ENCODE measurements around the gene GCK.

GCK gene

GRCh38 chr7:44155191-44156185 lies 33.8 kb downstream of the GCK start:
- DNase-seq = no peak

GRCh38 chr7:44154703-44155102 lies 34.5 kb downstream of the GCK start:
- DNase-seq = no peak

- no peak for DNase-seq
Measured at GRCh38 chr7:44153948-44154335, 35.3 kb downstream of the GCK start.

GRCh38 chr7:44152971-44153947 lies 36.0 kb downstream of the GCK start:
- DNase-seq = no peak

DNA sequence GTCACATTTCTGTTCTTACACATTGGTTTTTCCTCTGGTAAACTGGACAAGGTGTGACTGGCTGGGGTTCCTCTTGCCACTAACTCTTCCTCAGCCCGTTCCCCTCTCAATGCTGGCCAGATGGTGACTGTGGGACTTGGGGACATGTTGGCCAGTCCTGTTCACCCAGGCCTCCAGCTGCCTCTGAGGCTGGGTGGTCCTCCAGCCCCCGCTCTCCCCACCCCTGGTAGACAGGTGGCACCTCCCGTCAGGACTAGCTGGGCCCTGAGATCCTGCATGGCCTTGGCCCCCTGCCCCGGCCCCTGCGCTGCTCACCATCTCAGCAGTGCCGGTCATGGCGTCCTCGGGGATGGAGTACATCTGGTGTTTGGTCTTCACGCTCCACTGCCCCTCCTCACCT lies 37.3 kb downstream of the GCK start:
- DNase-seq = no peak

DNA sequence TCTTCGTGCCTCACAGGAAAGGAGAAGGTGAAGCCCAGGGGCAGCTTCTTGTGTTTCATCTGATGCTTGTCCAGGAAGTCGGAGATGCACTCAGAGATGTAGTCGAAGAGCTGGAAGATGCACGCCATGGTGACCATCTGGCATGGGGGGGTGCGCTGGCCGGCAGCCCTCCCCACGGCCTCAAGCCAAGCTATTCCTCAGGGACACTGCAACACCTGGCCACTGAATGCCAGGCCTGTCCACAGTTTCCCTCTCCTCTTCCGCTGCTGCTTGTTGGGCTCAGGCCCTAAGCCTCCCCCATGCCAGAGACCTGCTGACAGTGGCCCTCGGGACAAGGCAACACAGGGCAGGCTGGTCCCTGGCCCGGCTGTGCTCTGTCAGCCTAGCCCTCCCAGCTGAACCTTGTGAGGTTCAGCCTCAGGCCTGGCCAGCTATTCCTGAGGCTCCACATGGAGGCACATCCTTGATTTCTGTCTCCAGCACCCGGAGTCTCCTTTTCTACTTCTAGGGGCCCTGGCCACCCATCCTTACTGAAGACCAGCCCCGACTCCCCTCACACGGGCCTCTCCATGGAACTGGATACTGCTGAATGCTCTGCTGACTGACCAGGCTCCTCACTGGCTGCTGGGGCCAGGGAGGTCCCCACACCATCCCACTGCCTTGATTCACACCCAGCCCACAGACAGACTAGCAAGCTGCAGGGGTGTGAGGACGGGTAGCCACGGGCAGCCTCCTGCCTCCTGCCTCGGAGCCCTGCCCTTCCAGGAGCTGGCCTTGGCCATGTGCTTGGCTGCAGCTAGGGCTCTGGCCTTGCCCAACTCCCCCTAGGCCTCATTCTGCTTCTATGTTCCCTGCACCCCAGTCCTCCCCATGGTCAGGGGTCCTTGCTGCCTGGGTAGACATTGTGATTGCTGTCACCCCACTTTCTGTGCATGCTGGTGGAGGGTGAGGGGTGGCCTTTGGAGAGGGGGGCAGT lies 38.0 kb downstream of the GCK start:
- no peak for DNase-seq

DNA sequence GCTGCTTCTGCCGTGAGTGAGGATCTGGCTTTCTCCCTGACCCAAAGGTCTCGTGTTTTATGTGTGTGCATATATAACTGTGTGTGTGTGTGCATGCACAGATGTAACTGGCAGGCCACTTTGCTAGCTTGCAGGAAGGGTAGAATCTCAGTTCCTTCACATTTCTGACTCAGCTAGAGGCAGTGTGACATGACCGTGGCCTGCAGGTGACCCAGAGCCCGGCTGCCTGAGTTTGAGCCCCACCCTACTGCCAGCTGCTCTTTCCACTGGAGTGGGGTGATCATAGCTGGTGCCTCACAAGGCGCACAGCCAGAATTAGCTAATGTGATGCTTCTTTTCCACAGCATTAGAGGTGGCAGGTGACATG lies 38.8 kb downstream of the GCK start:
- DNase-seq = no peak

DNA sequence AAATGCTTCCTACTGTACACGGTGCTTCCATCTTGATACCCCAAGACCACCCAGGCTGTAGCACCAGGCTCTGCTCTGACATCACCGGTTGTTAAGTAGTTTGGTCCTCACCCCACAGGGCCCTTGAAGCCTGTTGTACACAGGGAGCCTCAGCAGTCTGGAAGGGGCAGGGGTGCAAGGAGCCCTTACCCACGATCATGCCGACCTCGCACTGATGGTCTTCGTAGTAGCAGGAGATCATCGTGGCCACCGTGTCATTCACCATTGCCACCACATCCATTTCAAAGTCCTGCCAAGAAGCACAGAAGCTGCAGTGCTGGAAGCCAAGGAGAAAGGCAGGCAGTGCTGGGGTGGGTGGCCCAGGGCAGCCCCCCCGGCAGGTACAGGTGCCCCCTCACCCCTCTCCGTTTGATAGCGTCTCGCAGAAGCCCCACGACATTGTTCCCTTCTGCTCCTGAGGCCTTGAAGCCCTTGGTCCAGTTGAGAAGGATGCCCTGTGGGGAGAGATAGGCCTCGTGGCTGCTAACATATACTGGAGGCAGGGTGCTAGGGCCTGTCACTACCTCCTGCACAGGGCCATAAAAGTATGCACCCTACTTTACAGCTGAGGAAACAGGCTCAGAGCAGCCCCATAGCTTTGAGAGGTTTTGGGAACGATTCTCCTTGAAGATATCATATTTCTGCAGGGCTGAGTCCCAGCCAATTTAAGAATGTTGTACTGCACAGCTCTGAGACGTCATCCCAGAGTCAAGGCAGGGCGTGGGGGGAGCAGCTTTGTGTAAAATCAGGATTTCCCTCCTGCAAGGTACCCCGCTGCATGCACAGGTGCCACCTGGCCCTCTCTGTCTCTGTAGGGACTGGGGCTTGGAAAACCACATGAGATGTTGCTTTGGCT lies 39.4 kb downstream of the GCK start:
- no peak for DNase-seq

DNA sequence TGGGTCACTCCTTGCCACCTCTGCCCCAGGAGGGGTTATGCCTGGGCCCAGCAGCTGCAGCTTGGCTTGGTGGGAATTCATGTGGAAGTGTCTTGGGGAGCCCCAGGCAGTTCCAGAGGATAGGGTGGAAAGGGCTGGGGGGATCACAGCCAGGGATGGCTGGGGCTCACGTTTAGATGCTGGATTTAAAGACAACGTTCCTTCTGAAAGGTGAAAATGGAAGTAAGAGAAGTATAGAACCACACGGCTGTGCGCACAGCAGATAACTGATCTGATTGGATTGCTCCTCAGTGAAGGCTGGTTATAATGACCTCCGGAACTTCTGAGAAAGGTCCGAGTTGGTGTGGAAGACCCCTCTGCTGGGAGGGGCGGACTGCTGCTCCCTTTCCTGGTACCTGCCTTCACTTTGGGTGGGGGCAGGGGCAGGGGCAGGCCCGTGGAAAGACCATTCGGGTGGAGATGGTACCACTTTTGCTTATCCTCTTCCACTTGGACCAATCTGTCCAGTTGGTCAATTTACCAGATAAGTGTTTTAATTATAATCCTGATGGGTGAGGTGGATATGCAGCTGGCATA lies 40.2 kb downstream of the GCK start:
- DNase-seq = no peak

DNA sequence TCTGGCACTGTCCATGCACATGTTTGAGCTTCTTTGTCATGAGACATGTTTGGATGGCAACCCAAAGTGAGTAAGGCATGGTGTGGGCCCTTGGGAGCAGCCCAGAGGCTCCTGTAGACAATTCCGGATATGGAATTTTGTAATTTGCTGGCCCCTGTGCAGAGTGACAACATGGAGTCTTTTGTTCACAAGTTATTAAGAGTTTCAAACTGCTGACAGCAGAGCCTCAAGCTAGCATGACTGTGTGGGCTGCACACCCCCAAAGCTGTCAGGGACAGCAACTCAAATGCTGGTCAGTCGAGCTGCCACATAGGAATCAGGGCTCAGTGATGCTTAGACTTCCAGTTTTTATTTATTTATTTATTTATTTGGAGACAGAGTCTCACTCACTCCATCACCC lies 41.1 kb downstream of the GCK start:
- no peak for DNase-seq

DNA sequence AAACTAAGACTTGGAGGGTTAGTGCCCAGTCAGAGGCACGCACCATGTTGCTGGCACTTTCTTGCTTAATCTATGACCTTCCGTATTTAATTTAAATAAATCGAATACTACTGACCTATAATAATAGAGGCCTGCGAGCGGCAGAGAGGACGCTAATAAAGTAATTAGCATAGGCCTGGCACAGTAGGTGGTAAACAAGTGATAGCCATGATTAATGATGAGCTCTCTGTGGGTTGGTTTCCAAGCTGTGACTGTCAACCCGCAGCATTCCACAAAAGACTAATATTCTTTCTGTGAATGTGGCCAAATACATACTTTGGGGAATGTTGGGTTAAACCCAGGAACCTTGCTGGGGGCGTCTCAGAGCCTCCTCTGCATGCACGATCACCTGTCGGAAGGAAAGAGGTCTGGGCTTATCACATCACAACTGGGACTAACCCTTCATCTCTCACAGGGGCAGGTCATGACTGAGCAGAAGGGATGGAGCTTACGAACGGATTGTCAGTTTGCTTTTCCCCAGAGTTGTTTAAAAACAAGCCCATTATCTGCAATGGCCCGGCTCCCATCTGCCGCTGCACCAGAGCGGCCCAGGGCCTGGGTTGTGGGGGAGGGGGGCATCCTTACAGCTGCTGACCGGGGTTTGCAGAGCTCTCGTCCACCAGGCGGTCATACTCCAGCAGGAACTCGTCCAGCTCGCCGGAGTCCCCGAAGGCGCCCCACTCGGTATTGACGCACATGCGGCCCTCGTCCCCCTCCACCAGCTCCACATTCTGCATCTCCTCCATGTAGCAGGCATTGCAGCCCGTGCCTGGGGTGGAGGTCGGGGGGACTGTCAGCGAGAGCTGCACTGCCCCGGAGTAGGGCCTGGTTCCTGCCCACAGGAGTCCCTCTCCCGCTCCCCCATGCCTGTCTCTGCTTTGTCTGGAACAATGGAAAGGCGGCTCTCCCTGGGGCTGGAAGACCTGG lies 41.9 kb downstream of the GCK start:
- DNase-seq = peak; percentile 46

- peak; percentile 72 for DNase-seq
Measured at GRCh38 chr7:44145969-44146911, 43.0 kb downstream of the GCK start.

DNA sequence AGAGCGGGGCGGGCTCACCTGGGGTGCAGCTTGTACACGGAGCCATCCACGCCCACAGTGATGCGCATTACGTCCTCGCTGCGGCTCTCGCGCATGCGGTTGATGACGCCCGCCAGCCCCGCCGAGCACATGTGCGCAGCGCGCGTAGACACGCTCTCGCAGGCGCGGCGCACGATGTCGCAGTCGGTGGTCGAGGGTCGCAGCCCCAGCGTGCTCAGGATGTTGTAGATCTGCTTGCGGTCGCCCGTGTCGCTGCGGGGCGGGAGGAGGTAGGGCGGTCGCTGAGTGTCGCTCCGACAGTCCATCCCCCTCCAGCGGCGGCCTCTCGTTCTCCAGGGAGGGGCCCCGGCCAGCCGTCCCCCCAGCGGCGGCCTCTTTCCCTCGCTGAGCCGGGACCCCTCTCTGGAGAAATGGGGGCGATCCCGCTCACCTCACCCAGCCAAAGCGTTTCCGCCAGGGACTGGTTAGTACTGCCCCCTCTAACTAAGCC lies 43.7 kb downstream of the GCK start:
- peak; percentile 69 for DNase-seq

DNA sequence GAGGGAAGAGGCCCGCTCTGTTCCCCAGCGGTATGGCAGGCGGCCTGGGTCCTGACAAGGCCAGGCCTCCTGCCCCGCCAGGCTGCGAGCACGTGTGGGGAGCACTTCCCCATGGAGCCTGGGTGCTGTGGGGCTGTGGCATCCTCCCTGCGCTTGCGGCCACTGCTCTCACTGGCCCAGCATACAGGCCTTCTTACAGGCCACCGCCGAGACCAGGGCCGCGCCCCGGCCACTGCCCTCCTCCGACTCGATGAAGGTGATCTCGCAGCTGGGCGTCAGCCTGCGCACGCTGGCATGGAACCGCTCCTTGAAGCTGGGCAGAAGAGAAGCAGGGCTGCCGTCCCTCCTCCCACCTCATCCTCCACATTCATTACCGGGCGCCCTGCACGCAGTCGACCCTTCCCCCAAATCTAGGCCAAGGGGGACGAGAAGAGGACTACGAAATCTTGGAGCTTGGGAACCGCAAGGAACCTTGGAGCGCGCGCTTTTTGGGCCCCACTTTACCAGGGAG lies 44.2 kb downstream of the GCK start:
- DNase-seq = peak; percentile 34

DNA sequence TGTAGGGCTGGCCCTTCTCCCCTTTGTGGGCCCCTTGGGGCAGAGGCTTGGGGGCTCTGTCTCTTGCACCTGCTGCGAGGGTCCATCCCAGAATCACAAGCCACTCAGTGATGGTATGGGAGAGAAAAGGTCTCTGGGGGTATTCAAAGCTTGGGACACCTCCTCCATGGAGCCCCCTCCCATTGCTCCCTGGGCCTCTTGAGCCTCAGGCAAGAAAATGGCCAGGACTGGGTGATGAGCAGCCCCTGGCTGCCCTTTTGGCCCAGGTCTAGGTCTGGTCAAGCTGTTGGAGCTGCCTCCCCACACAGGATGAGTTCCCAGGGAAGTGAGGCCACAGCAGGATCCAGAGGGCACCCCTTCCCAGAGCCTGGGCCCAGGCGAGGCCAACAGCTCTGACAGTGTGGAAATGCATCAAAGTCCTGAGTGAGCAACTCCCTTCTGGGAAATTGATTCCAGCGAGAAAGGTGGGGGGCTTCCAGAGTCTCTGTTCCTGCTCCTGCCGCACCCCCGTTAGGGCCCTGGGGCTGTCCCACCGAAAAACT lies 44.7 kb downstream of the GCK start:
- no peak for DNase-seq

DNA sequence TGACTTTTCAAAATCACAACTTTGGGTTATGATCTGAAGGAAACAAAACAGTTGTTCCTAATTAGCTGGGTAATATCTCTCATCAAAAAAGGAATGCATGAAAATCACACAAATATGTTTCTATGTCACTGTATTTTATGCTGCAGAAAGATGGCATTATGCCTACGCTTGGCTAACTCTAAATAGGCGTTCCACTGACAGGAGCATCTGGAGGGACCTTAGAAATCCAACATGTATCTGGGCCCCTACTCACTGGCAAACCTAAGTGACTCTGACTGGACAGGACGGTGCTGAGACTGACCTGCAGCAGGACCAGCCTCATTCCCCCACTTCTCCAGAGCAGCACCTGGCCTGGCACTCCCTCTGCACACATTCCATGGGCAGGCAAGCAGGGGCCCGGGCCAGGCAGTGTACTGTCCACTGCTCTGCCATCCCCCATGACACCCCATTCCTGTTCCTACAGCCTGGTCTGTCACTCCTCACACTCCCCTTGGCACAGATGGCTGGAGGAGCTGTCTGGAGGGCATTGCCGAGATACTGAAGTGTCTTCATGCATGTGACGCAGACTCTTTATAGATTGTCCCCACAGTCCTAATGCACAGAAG lies 45.5 kb downstream of the GCK start:
- DNase-seq = no peak

DNA sequence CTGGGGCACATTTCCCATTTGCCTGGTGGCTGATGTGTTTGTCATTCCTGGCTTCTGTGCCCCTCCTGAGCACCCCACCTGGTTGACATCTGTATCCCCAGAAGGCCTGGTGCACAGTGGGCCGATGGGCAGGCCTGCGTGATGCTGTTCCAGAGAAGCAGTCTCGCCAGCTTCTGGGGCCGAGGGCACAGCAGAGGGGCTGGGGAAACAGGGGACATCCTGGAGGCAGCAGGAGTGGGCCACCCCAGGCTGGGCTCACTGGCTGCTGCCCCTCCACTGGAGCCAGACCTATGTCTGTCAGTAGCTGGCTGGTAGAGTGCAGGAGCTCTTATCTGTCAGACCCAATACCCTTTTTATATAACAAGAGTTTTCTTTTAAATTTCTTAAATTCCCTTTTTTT lies 47.2 kb downstream of the GCK start:
- DNase-seq = no peak

Measured in right kidney (tissue), 1 donor.